NB4 (cell line): ENCODE data around the gene CD300E.

Experiments
- CTCF ChIP-seq: IDR thresholded peaks from one replicate; pipeline ENCODE4 v1.5.1; 2012; ENCODE audit warnings: low read depth, low read length
- POLR2A ChIP-seq: IDR thresholded peaks from 2 replicates; pipeline ENCODE4 v1.6.1; 2011; ENCODE audit warnings: mild to moderate bottlenecking; ENCODE audit not compliant: insufficient read length; ENCODE audit errors: extremely low read depth

- TF ChIP-seq CTCF = no peak
- no peak for TF ChIP-seq POLR2A
Measured at GRCh38 chr17:74579900-74580299, 43.6 kb downstream of the CD300E start.
